Caco-2 (cell line): Measurements from ENCODE around the gene BANP. TPM values are rescaled to one million over a fixed set of nuclear protein-coding genes. Genes with fewer than 3 reads are reported as not detected.
"Not testable (repeated sequence)": the region's sequence is repeated elsewhere in the genome, so short reads cannot be mapped to it uniquely, and the experiment has no call there.

Source experiments
- BruUV-seq: library from RNA; stranded (reverse); fragments of 400-500 nt; replicated peaks from 2 replicates; lab custom pipeline; 2021; lab: Mats Ljungman, UMichigan
- CTCF ChIA-PET: fragments of 300-600 bp; sonication (Branson Sonifier 250); formaldehyde crosslinking; loops from one replicate; lab custom pipeline; 2022; ENCODE audit warnings: antibody characterized with exemption; lab: Charles Lee
- POLR2A ChIA-PET: fragments of 300-600 bp; sonication (Branson Sonifier 250); formaldehyde crosslinking; loops from one replicate; lab custom pipeline; 2022; ENCODE audit warnings: antibody characterized with exemption; lab: Charles Lee
- DNase-seq, 2 experiments: peaks; one replicate each; pipeline versions ENCODE4 v3.0.0 to v3.0.0-alpha.2; 2020 to 2022
- H3K27me3 ChIP-seq: replicated peaks from 2 replicates; pipeline ENCODE4 v1.6.0; 2011; ENCODE audit warnings: low read length; ENCODE audit not compliant: control insufficient read depth, insufficient read depth
- H3K36me3 ChIP-seq: 2 replicates; pipeline ENCODE4 v1.5.1; 2011; ENCODE audit warnings: low read length; ENCODE audit not compliant: control insufficient read depth, insufficient read depth
- H3K4me1 ChIP-seq: fragments of 250-450 bp; sonication (Bioruptor Pico); 2 replicates; pipeline ENCODE4 v1.5.1; 2020; ENCODE audit warnings: mild to moderate bottlenecking
- H3K4me3 ChIP-seq: 2 replicates; pipeline ENCODE4 v1.5.1; 2011; ENCODE audit warnings: low read depth, mild to moderate bottlenecking, control low read depth, low read length
- H3K9me3 ChIP-seq: fragments of 250-450 bp; sonication (Bioruptor Pico); 2 replicates; pipeline ENCODE4 v1.5.1; 2020; ENCODE audit warnings: mild to moderate bottlenecking, moderate library complexity
- H3K27ac Mint-ChIP-seq: one replicate; pipeline ENCODE4 v1.8.0; 2022; ENCODE audit warnings: mixed read lengths; ENCODE audit not compliant: unreplicated experiment
- H3K27me3 Mint-ChIP-seq: one replicate; pipeline ENCODE4 v1.8.0; 2022; ENCODE audit warnings: mixed read lengths; ENCODE audit not compliant: insufficient read depth, unreplicated experiment
- H3K36me3 Mint-ChIP-seq: one replicate; pipeline ENCODE4 v1.8.0; 2022; ENCODE audit warnings: mild to moderate bottlenecking, mixed read lengths; ENCODE audit not compliant: insufficient read depth, unreplicated experiment
- H3K4me1 Mint-ChIP-seq: one replicate; pipeline ENCODE4 v1.8.0; 2022; ENCODE audit warnings: low read depth, mixed read lengths; ENCODE audit not compliant: unreplicated experiment
- H3K4me3 Mint-ChIP-seq: one replicate; pipeline ENCODE4 v1.8.0; 2022; ENCODE audit warnings: mild to moderate bottlenecking, moderate library complexity, mixed read lengths; ENCODE audit not compliant: unreplicated experiment
- H3K9me3 Mint-ChIP-seq: one replicate; pipeline ENCODE4 v1.8.0; 2022; ENCODE audit warnings: mixed read lengths; ENCODE audit not compliant: unreplicated experiment
- intact Hi-C: fragments of 100-400 bp; cut with micrococcal nuclease; formaldehyde crosslinking; loops from one replicate; pipeline ENCODE4 v1.10.0; 2022; ENCODE audit not compliant: unreplicated experiment
- total RNA-seq: library from RNA; stranded (reverse); gene quantifications from 2 replicates; pipeline ENCODE4 v1.2.3, GENCODE V29; 2022
- TF ChIP-seq, protein P1 (sequence below), 2 experiments: fragments of 200-600 bp in 1 of 2; IDR thresholded peaks; 1 replicate in 1 of 2; 2 replicates in 1 of 2; pipeline versions ENCODE4 v1.5.1 to v1.8.0; 2011 to 2022; ENCODE audit warnings: antibody characterized with exemption in 1 of 2, control low read depth in 1 of 2, inconsistent platforms in 1 of 2, low read depth in 1 of 2, low read length in 1 of 2, mild to moderate bottlenecking in 1 of 2, moderate library complexity in 1 of 2; ENCODE audit not compliant: insufficient read depth in 1 of 2, severe bottlenecking in 1 of 2, unreplicated experiment in 1 of 2

The BANP gene
- total RNA-seq, 1 experiment from 2014 or later = 44.4 TPM

DNA sequence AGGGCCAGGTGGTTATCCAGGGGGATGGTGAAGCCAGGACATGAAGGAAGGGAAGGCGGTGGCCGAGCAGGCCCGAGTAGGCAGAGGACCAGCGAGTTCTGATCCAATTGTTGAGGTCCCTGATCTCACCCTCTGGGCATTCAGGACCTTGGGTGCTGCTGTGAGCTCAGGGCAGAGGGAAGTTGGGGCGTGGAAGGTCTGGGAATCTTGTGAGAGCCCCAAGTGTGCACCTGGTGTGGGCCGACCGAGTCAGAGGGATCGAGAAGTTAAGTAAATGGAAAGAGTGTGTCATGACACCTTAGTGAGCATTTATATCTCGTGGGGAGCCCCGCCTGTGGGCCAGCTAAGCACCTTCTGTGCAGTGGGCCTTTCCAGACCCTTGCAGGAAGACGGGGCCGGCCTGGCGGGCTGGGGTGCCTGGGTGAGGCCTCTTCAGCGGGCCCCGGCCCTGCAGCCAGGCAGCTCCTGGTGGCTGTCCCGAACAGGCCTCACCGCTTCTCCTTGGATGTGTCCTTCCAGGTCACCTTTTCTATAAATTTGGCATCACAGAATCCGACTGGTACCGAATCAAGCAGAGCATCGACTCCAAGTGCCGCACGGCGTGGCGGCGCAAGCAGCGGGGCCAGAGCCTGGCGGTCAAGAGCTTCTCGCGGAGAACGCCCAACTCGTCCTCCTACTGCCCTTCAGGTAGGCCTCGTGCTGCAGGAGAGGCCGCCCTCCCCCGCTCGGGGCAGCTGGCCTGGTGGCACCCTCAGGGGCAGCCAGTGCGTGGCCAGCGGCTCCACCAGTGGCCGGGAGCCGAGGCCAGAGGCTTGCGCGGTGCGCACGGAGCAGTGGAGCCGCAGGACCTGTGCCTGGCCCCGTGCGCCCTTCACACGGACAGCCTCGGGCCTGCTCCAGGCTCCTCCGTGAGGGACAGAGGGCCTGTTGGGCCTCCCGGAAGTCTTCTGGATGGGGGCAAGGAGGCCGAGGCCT is 76.0 kb downstream of the BANP start:
- H3K9me3 Mint-ChIP-seq = no peaks in the 10 kb centered on the region
- POLR2A ChIA-PET = no interaction called here
- Histone ChIP-seq H3K36me3 (no peaks in the 10 kb centered on the region), H3K27me3 (no peaks in the 10 kb centered on the region), H3K4me3 (no peak overlapping the region), H3K4me1 (no peaks in the 10 kb centered on the region), H3K9me3 (no peaks in the 10 kb centered on the region)
- DNase-seq = peak in 1 of 2 experiments; percentile 24
- CTCF ChIA-PET = no interaction called here
- BruUV-seq = no TSS peak
- no peak overlapping the region for H3K4me3 Mint-ChIP-seq
- intact Hi-C loops = no loop called here
- no peak overlapping the region for H3K27ac Mint-ChIP-seq
- no peaks in the 10 kb centered on the region for H3K27me3 Mint-ChIP-seq
- H3K4me1 Mint-ChIP-seq = no peaks in the 10 kb centered on the region
- TF ChIP-seq, protein P1, sequence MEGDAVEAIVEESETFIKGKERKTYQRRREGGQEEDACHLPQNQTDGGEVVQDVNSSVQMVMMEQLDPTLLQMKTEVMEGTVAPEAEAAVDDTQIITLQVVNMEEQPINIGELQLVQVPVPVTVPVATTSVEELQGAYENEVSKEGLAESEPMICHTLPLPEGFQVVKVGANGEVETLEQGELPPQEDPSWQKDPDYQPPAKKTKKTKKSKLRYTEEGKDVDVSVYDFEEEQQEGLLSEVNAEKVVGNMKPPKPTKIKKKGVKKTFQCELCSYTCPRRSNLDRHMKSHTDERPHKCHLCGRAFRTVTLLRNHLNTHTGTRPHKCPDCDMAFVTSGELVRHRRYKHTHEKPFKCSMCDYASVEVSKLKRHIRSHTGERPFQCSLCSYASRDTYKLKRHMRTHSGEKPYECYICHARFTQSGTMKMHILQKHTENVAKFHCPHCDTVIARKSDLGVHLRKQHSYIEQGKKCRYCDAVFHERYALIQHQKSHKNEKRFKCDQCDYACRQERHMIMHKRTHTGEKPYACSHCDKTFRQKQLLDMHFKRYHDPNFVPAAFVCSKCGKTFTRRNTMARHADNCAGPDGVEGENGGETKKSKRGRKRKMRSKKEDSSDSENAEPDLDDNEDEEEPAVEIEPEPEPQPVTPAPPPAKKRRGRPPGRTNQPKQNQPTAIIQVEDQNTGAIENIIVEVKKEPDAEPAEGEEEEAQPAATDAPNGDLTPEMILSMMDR (IDR thresholded peaks at IDR 0.05; ENCODE audit: insufficient read depth in 1 of 2, low read depth in 1 of 2, low read length in 1 of 2, severe bottlenecking in 1 of 2, unreplicated experiment in 1 of 2) = no peak
- peaks cover 13% of the 10 kb centered on the region for H3K36me3 Mint-ChIP-seq

DNA sequence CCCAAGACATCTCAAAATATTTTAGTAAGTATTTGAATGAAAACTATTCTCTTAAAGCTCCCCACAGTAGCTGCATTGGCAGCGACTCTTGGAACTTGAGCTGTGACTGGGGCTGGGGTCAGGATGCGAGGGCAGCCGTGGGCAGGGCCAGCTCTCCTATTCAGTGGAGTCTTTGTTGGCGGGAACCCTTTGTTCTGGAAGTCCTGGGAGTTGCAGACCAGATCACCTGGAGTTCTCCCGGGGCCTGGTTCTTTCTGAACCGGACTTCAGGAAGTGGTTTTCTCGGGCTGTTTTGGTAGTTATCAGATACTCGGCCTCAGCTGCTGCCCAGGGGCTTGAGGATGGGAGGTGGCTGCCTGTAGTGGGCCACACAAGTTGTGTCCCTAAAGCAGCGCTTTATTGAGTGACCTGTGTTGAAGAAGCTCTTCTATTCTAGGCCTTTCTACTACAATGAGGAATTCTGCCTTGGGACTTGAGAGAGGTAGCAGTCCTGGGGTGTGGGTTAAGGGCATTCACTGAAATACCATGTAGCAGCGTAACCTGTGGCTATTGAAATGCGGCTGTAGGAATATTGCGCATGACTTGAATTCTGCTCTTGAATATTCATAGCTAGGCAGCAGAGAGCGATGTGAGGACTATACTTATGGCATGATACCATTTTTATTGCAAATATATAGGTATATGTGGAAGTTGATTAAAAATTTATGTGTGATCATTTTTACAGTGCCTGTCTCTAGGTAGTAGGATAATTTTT is 77.1 kb downstream of the BANP start:
- H3K27me3 ChIP-seq, BruUV-seq, H3K9me3 Mint-ChIP-seq, H3K27me3 Mint-ChIP-seq, H3K4me3 Mint-ChIP-seq, H3K9me3 ChIP-seq, H3K4me3 ChIP-seq, POLR2A ChIA-PET, CTCF ChIA-PET, intact Hi-C loops, H3K4me1 Mint-ChIP-seq, H3K4me1 ChIP-seq, H3K36me3 ChIP-seq, DNase-seq, H3K27ac Mint-ChIP-seq: not testable (repeated sequence)
- peaks cover 11% of the 10 kb centered on the region for H3K36me3 Mint-ChIP-seq

DNA sequence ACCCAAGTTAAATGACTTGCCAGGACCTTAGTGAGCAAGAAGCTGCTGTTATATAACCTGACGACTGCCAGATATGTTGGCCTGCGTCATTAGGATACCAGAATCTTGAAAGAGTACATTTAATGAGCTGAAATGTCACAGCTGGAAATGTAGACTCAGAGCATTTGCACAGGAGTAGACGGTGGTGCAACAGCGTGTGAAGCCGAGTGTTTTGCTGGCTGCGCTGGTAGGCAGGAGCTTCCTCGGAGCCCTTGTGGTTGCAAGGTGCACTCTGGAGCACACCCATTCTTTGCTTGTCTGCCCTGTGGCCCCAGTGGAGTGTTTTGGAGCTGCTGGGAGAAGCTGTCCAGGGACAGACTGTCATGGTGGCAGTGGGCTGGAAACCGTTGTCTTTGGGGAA is 79.3 kb downstream of the BANP start:
- Histone ChIP-seq H3K4me1 (no peaks in the 10 kb centered on the region), H3K27me3 (no peaks in the 10 kb centered on the region), H3K36me3 (no peaks in the 10 kb centered on the region), H3K4me3 (no peak overlapping the region), H3K9me3 (no peaks in the 10 kb centered on the region)
- CTCF ChIA-PET = no interaction called here
- intact Hi-C loops = no loop called here
- DNase-seq = no peak
- Mint-ChIP-seq H3K36me3 (peaks cover 7% of the 10 kb centered on the region), H3K27me3 (no peaks in the 10 kb centered on the region), H3K27ac (no peak overlapping the region), H3K4me1 (no peaks in the 10 kb centered on the region), H3K4me3 (no peak overlapping the region), H3K9me3 (no peaks in the 10 kb centered on the region)
- BruUV-seq = no TSS peak
- TF ChIP-seq, protein P1 (IDR thresholded peaks at IDR 0.05; ENCODE audit: insufficient read depth in 1 of 2, low read depth in 1 of 2, low read length in 1 of 2, severe bottlenecking in 1 of 2, unreplicated experiment in 1 of 2) = no peak
- POLR2A ChIA-PET = no interaction called here

DNA sequence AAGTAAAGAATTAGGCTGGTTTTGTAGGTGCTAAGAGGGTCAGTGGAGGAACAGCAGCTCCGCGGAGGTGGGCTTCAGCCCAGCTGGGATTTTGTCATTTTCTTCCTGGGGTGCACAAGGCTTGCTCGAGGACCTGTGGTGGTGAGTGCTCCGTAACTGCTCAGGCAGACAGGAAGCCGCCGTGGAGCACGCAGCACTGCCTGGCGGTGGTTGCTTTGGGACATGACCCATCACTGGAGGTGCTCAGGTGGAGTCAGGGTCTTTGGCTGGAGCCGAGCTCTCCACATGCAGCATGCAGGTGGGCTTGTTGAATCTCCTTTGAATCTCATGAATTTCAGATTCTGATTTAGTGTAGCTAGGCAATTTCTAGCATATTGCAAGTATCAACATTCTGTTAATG is 79.7 kb downstream of the BANP start:
- POLR2A ChIA-PET, H3K4me1 ChIP-seq, H3K36me3 ChIP-seq, DNase-seq, H3K36me3 Mint-ChIP-seq, H3K9me3 Mint-ChIP-seq, CTCF ChIA-PET, H3K27me3 ChIP-seq, BruUV-seq, H3K4me3 Mint-ChIP-seq, H3K4me1 Mint-ChIP-seq, intact Hi-C loops, H3K27me3 Mint-ChIP-seq, H3K4me3 ChIP-seq, H3K27ac Mint-ChIP-seq, H3K9me3 ChIP-seq: not testable (repeated sequence)

DNA sequence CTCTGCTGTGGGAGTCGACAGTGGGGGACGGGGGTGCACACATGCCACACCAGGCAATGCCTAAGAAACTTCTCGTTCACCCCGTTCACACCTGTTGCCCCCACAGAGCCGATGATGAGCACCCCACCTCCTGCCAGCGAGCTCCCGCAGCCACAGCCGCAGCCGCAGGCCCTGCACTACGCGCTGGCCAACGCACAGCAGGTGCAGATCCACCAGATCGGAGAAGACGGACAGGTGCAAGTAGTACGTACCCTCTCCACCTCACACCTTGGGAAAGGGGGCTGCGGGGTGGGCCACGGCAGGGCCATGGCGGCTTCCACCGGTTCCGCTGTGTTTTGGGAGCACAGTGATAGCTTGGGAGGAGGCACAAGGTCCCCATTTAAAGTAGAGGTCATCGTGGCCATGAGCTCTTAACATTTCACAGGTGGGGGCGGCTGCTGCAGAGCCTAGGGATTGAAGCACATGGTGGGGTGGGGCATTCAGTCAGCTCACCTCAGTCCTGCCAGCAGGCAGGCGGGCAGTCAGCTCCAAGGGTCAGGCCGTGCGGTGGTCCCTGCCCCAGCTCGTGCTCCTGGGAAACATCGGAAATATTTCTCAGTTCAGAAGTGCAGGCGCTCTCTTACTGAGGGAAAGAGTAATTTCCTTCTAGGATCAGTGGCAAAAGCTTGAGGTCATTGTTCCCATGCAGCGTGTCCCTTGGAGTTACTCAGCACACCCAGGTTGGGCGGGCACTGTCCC is 81.9 kb downstream of the BANP start:
- H3K4me1 ChIP-seq, BruUV-seq, H3K9me3 ChIP-seq, H3K27ac Mint-ChIP-seq, H3K4me3 Mint-ChIP-seq, H3K27me3 Mint-ChIP-seq, intact Hi-C loops, H3K27me3 ChIP-seq, POLR2A ChIA-PET, CTCF ChIA-PET, H3K4me1 Mint-ChIP-seq, DNase-seq, H3K36me3 ChIP-seq, H3K9me3 Mint-ChIP-seq, H3K4me3 ChIP-seq: not testable (repeated sequence)
- peaks cover 17% of the 10 kb centered on the region for H3K36me3 Mint-ChIP-seq
